SK-N-SH (cell line): Measurements from ENCODE around the gene PLTP. TPM values are rescaled to one million over a fixed set of nuclear protein-coding genes. Genes with fewer than 3 reads are reported as not detected.

Experiments used
- CTCF ChIA-PET: fragments of 300-600, 350-600 bp; formaldehyde crosslinking; extraction: SDS; loops from one replicate; lab custom pipeline; 2021; lab: Yijun Ruan, JAX
- POLR2A ChIA-PET: fragments of 350-600 bp; sonication (Branson Sonifier 250); formaldehyde crosslinking; extraction: SDS; loops from one replicate; lab custom pipeline; 2020; ENCODE audit warnings: antibody characterized with exemption, inconsistent platforms; lab: Yijun Ruan, JAX
- DNase-seq: peaks from one replicate; pipeline ENCODE4 v3.0.0; 2012
- H2AFZ ChIP-seq: fragments of 200-600 bp; sonication (generic); 2 replicates; pipeline ENCODE4 v1.8.1; 2016; ENCODE audit warnings: antibody characterized with exemption, mild to moderate bottlenecking, low read depth
- H3F3A ChIP-seq: fragments of 200-600 bp; sonication (generic); replicated peaks from 2 replicates; pipeline ENCODE3; 2016; ENCODE audit warnings: antibody characterized with exemption, mild to moderate bottlenecking; ENCODE audit not compliant: insufficient read depth
- H3K27ac ChIP-seq, 2 experiments: fragments of 200-500 bp in 1 of 2; fragments of 200-600 bp in 1 of 2; sonication (Bioruptor generic) in 1 of 2; sonication (generic), shearing (Covaris generic) in 1 of 2; 2 replicates each; pipeline versions ENCODE4 v1.5.1 to v1.6.1; 2014 to 2016; ENCODE audit warnings: low read depth in 2 of 2, inconsistent platforms in 1 of 2, low read length in 1 of 2, mild to moderate bottlenecking in 1 of 2, mixed read lengths in 1 of 2
- H3K27me3 ChIP-seq: fragments of 200-600 bp; sonication (generic), shearing (Covaris generic); 2 replicates; pipeline ENCODE4 v1.6.1; 2016; ENCODE audit warnings: mixed run types; ENCODE audit not compliant: insufficient read depth
- H3K36me3 ChIP-seq, 2 experiments: fragments of 200-500 bp in 1 of 2; fragments of 200-600 bp in 1 of 2; sonication (Bioruptor generic) in 1 of 2; sonication (generic) in 1 of 2; replicated peaks in 1 of 2; 2 replicates each; pipeline versions ENCODE3 to v1.5.1; 2014 to 2016; ENCODE audit warnings: low read length in 1 of 2, mild to moderate bottlenecking in 1 of 2; ENCODE audit not compliant: insufficient read depth in 2 of 2, control insufficient read depth in 1 of 2
- H3K4me1 ChIP-seq, 2 experiments: fragments of 200-500 bp in 1 of 2; fragments of 200-600 bp in 1 of 2; sonication (Bioruptor generic) in 1 of 2; sonication (generic), shearing (Covaris generic) in 1 of 2; 2 replicates each; pipeline versions ENCODE4 v1.5.1 to v1.6.1; 2014 to 2016; ENCODE audit warnings: low read depth in 1 of 2, low read length in 1 of 2, mixed run types in 1 of 2; ENCODE audit not compliant: insufficient read depth in 2 of 2, control insufficient read depth in 1 of 2
- H3K4me2 ChIP-seq: fragments of 200-600 bp; sonication (generic), shearing (Covaris generic); 2 replicates; pipeline ENCODE4 v1.6.1; 2017; ENCODE audit warnings: mixed run types
- H3K4me3 ChIP-seq, 2 experiments: fragments of 200-500 bp in 1 of 2; fragments of 200-600 bp in 1 of 2; sonication (Bioruptor generic) in 1 of 2; sonication (generic), shearing (Covaris generic) in 1 of 2; 2 replicates each; pipeline versions ENCODE4 v1.5.1 to v1.8.1; 2014 to 2016; ENCODE audit warnings: low read depth in 2 of 2, inconsistent platforms in 1 of 2, low read length in 1 of 2, mild to moderate bottlenecking in 1 of 2, mixed read lengths in 1 of 2, moderate library complexity in 1 of 2
- H3K79me2 ChIP-seq: fragments of 200-600 bp; sonication (generic); 2 replicates; pipeline ENCODE4 v1.8.1; 2017; ENCODE audit warnings: mild to moderate bottlenecking; ENCODE audit not compliant: insufficient read depth
- H3K9ac ChIP-seq: fragments of 200-600 bp; sonication (generic); 2 replicates; pipeline ENCODE4 v1.6.1; 2017; ENCODE audit warnings: mixed run types
- H3K9me2 ChIP-seq: fragments of 200-600 bp; sonication (generic); 2 replicates; pipeline ENCODE4 v1.6.1; 2017; ENCODE audit warnings: mixed run types
- H3K9me3 ChIP-seq: fragments of 200-600 bp; sonication (generic); 2 replicates; pipeline ENCODE4 v1.6.1; 2017; ENCODE audit warnings: mixed run types, mild to moderate bottlenecking, moderate library complexity
- H4K20me1 ChIP-seq: fragments of 200-600 bp; sonication (generic); 2 replicates; pipeline ENCODE4 v1.6.1; 2017; ENCODE audit warnings: mild to moderate bottlenecking, mixed run types; ENCODE audit not compliant: insufficient read depth
- CHD2 ChIP-seq: fragments of 150-350 bp; IDR thresholded peaks from 2 replicates; pipeline ENCODE4 v1.6.1; 2018; ENCODE audit warnings: low read length; ENCODE audit not compliant: partially characterized antibody
- CTCF ChIP-seq: fragments of 200-600 bp; sonication (generic); IDR thresholded peaks from 2 replicates; pipeline ENCODE4 v1.6.1; 2017; ENCODE audit warnings: antibody characterized with exemption, mild to moderate bottlenecking, moderate library complexity
- EP300 ChIP-seq, 2 experiments: IDR thresholded peaks; 2 replicates each; pipeline versions ENCODE4 v1.4.0 to v1.6.1; 2012; ENCODE audit warnings: borderline replicate concordance in 1 of 2, low read depth in 1 of 2, low read length in 1 of 2
- EZH2phosphoT487 ChIP-seq: fragments of 200-600 bp; sonication (generic); IDR thresholded peaks from 2 replicates; pipeline ENCODE4 v1.6.1; 2017; ENCODE audit warnings: low read depth, mixed run types, mild to moderate bottlenecking, antibody characterized with exemption, moderate library complexity, borderline replicate concordance
- FOSL2 ChIP-seq: IDR thresholded peaks from 2 replicates; pipeline ENCODE4 v1.4.0; 2012; ENCODE audit warnings: low read depth, mild to moderate bottlenecking, moderate library complexity, borderline replicate concordance
- FOXJ3 ChIP-seq: sonication (generic); formaldehyde crosslinking; IDR thresholded peaks from 2 replicates; pipeline ENCODE4 v1.5.1; 2020; ENCODE audit warnings: mild to moderate bottlenecking, missing genetic modification reagents
- FOXM1 ChIP-seq: IDR thresholded peaks from 2 replicates; pipeline ENCODE4 v1.4.0; 2012; ENCODE audit warnings: low read depth, mild to moderate bottlenecking
- GABPA ChIP-seq: IDR thresholded peaks from 2 replicates; pipeline ENCODE4 v1.4.0; 2012; ENCODE audit warnings: low read depth, mild to moderate bottlenecking
- GATA2 ChIP-seq: sonication (generic); formaldehyde crosslinking; IDR thresholded peaks from 2 replicates; pipeline ENCODE4 v1.5.0; 2020; ENCODE audit warnings: mild to moderate bottlenecking, missing genetic modification reagents
- IRF3 ChIP-seq: fragments of 150-350 bp; IDR thresholded peaks from 2 replicates; pipeline ENCODE4 v1.6.1; 2016; ENCODE audit warnings: mild to moderate bottlenecking, low read depth, low read length
- JUND ChIP-seq: IDR thresholded peaks from 2 replicates; pipeline ENCODE4 v1.4.0; 2012
- MAX ChIP-seq: IDR thresholded peaks from 2 replicates; pipeline ENCODE4 v1.4.0; 2012; ENCODE audit warnings: low read depth
- MEF2A ChIP-seq: IDR thresholded peaks from 2 replicates; pipeline ENCODE4 v1.4.0; 2012; ENCODE audit warnings: low read depth, borderline replicate concordance
- NRF1 ChIP-seq: IDR thresholded peaks from 2 replicates; pipeline ENCODE4 v1.6.1; 2012; ENCODE audit warnings: low read depth, mild to moderate bottlenecking, low read length
- POLR2AphosphoS5 ChIP-seq: IDR thresholded peaks from 2 replicates; pipeline ENCODE4 v1.6.1; 2012; ENCODE audit warnings: low read depth, low read length
- RAD21 ChIP-seq: IDR thresholded peaks from 2 replicates; pipeline ENCODE4 v1.6.1; 2012; ENCODE audit warnings: mild to moderate bottlenecking, low read length
- RFX5 ChIP-seq: IDR thresholded peaks from 2 replicates; pipeline ENCODE4 v1.6.1; 2012; ENCODE audit warnings: mild to moderate bottlenecking, improper control_type of control experiment, low read length
- SIN3A ChIP-seq: IDR thresholded peaks from 2 replicates; pipeline ENCODE4 v1.6.1; 2012; ENCODE audit warnings: low read depth, mild to moderate bottlenecking, low read length, moderate library complexity, borderline replicate concordance
- SMC3 ChIP-seq: IDR thresholded peaks from 2 replicates; pipeline ENCODE4 v1.6.1; 2012; ENCODE audit warnings: low read depth, low read length, improper control_type of control experiment
- TAF1 ChIP-seq: IDR thresholded peaks from 2 replicates; pipeline ENCODE4 v1.6.1; 2012; ENCODE audit warnings: low read depth, mild to moderate bottlenecking, low read length, moderate library complexity, borderline replicate concordance
- TEAD4 ChIP-seq: IDR thresholded peaks from 2 replicates; pipeline ENCODE4 v1.4.0; 2012; ENCODE audit warnings: mild to moderate bottlenecking, borderline replicate concordance; ENCODE audit not compliant: insufficient read depth
- USF2 ChIP-seq: fragments of 150-350 bp; IDR thresholded peaks from 2 replicates; pipeline ENCODE4 v1.6.1; 2017; ENCODE audit warnings: antibody characterized with exemption, low read length, low read depth, borderline replicate concordance
- YY1 ChIP-seq: IDR thresholded peaks from 2 replicates; pipeline ENCODE4 v1.4.0; 2012; ENCODE audit warnings: low read depth, mild to moderate bottlenecking
- ZBTB33 ChIP-seq: IDR thresholded peaks from 2 replicates; pipeline ENCODE4 v1.4.0; 2012; ENCODE audit warnings: low read depth, borderline replicate concordance
- WGBS: methylation state at CpG from one replicate; pipeline ENCODE4 v1.1.6; 2017; ENCODE audit warnings: low lambda C conversion rate; 5-methylcytosine and 5-hydroxymethylcytosine counted together
- polyA plus RNA-seq, 3 experiments: library from polyadenylated mRNA; depleted of rRNA; stranded (reverse); fragments of >200 nt; gene quantifications; 2 replicates each; pipeline ENCODE4 v1.2.3, GENCODE V29; 2012

The PLTP gene
- 114 and 154 TPM in 2 replicates for polyA plus RNA-seq (2012; rRNA removed)
- 68.2 and 102 TPM in 2 replicates for polyA plus RNA-seq (2012; cell fraction: cytosol; rRNA removed)
- 169 and 176 TPM in 2 replicates for polyA plus RNA-seq (2012; cell fraction: nucleus; rRNA removed)

GRCh38 chr20:45911486-45912343, at the start of gene PLTP:
PLTP (minus strand) TSS chr20:45912155; CDS start chr20:45911452, 703 bp downstream.
- Histone ChIP-seq H3K27ac (peak within 1 kb of the TSS; percentile 81 to 91), H2AFZ (peak within 1 kb of the TSS; percentile 95), H3K4me3 (peak within 1 kb of the TSS; percentile 60 to 72), H3K27me3 (no peaks in the 10 kb centered on the region), H3K4me2 (peak within 1 kb of the TSS; percentile 99), H3K9me3 (no peaks in the 10 kb centered on the region), H3F3A (peaks cover 6% of the 10 kb centered on the region), H3K4me1 (peaks cover 7 to 8% of the 10 kb centered on the region in 2 experiments; a peak in 1 of 4 replicates), H3K9ac (peak within 1 kb of the TSS; percentile 84), H3K9me2 (no peaks in the 10 kb centered on the region), H4K20me1 (no peaks in the 10 kb centered on the region; the same call in 1 of the 2 replicates), H3K79me2 (peaks cover 10% of the 10 kb centered on the region), H3K36me3 (peaks cover 6 to 14% of the 10 kb centered on the region in 2 experiments)
- CTCF ChIA-PET: interaction anchor here (1.1 kb wide), 1 partner anchor 21 kb away, joined by 4 read pairs; no protein-coding TSS in a partner anchor
- POLR2A ChIA-PET: interaction anchor here (0.5 to 3.2 kb wide), 7 partner anchors 8 to 30 kb away, joined by 3 to 46 read pairs (median 5); partner anchors contain the start of genes CTSA, NEURL2 and PCIF1
- DNase-seq: peak; percentile 89
- 9% methylated on average over 24 of the region's 58 CpGs for WGBS
- TF ChIP-seq EP300 (IDR thresholded peaks at IDR 0.05; ENCODE audit: borderline replicate concordance in 1 of 2, low read depth in 1 of 2, low read length in 1 of 2) (no peak), FOXJ3 (no peak), NRF1 (no peak), JUND (no peak), GABPA (no peak), SIN3A (peak; percentile 31; the same call in 1 of the 2 replicates), CTCF (no peak), FOSL2 (no peak), MEF2A (no peak), TAF1 (no peak), YY1 (no peak; the same call in 1 of the 2 replicates), USF2 (no peak; the same call in 1 of the 2 replicates), IRF3 (no peak), GATA2 (no peak), ZBTB33 (peak; percentile 10; the same call in 1 of the 2 replicates), RAD21 (no peak), FOXM1 (no peak), SMC3 (no peak), POLR2AphosphoS5 (peak; percentile 89), RFX5 (no peak), MAX (no peak), EZH2phosphoT487 (no peak), CHD2 (peak; percentile 30), TEAD4 (no peak)
